HepG2 (cell line): ENCODE results near the gene ACVR2A. TPM values are rescaled to one million over a fixed set of nuclear protein-coding genes. Genes with fewer than 3 reads are reported as not detected.
A peak's percentile ranks its signal among the peaks of the same experiment; 100 is the strongest.

Experiments
- ATAD3A ChIP-seq: sonication (generic); formaldehyde crosslinking; IDR thresholded peaks from 2 replicates; pipeline ENCODE4 v1.4.0; 2020; ENCODE audit warnings: missing genetic modification reagents
- GATAD2A ChIP-seq: IDR thresholded peaks from 2 replicates; pipeline ENCODE4 v1.6.1; 2016
- GPN1 ChIP-seq: sonication (generic); formaldehyde crosslinking; IDR thresholded peaks from 2 replicates; pipeline ENCODE4 v1.5.1; 2020; ENCODE audit warnings: missing genetic modification reagents, borderline replicate concordance
- HHEX ChIP-seq: IDR thresholded peaks from 2 replicates; pipeline ENCODE4 v1.6.1; 2016; ENCODE audit warnings: control low read depth
- NFAT5 ChIP-seq: sonication (generic); formaldehyde crosslinking; IDR thresholded peaks from 2 replicates; pipeline ENCODE4 v1.4.0; 2020; ENCODE audit warnings: missing genetic modification reagents
- PHF5A ChIP-seq: IDR thresholded peaks from one replicate; pipeline ENCODE4 v1.6.1; 2018; ENCODE audit warnings: low read depth, missing genetic modification reagents; ENCODE audit not compliant: unreplicated experiment
- SNAPC4 ChIP-seq: sonication (generic); formaldehyde crosslinking; IDR thresholded peaks from 2 replicates; pipeline ENCODE4 v1.4.0; 2020; ENCODE audit warnings: mild to moderate bottlenecking, missing genetic modification reagents
- TGIF2 ChIP-seq: IDR thresholded peaks from 2 replicates; pipeline ENCODE4 v1.6.1; 2016; ENCODE audit warnings: control low read depth, missing compliant biosample characterization
- ZNF282 ChIP-seq: fragments of 450-650 bp; IDR thresholded peaks from 2 replicates; pipeline ENCODE4 v1.6.1; 2018; ENCODE audit not compliant: partially characterized antibody
- ZNF33B ChIP-seq: sonication (generic); formaldehyde crosslinking; IDR thresholded peaks from 2 replicates; pipeline ENCODE4 v1.5.1; 2020; ENCODE audit warnings: mild to moderate bottlenecking, missing genetic modification reagents
- ZNF367 ChIP-seq: sonication (generic); formaldehyde crosslinking; IDR thresholded peaks from 2 replicates; pipeline ENCODE4 v1.4.0; 2020; ENCODE audit warnings: missing genetic modification reagents, borderline replicate concordance
- ZNF546 ChIP-seq: sonication (generic); formaldehyde crosslinking; conservative IDR thresholded peaks from 2 replicates; pipeline ENCODE4 v1.8.1; 2023; ENCODE audit warnings: mild to moderate bottlenecking, missing genetic modification reagents
- ZNF614 ChIP-seq: IDR thresholded peaks from 2 replicates; pipeline ENCODE4 v1.6.1; 2018; ENCODE audit warnings: missing biosample characterization, missing genetic modification reagents, inconsistent platforms, borderline replicate concordance
- ZNF724P ChIP-seq: sonication (generic); formaldehyde crosslinking; IDR thresholded peaks from 2 replicates; pipeline ENCODE4 v1.8.0; 2022; ENCODE audit warnings: missing genetic modification reagents, borderline replicate concordance
- polyA plus RNA-seq, 8 experiments: library from polyadenylated mRNA; depleted of rRNA in 3 of 8; stranded (reverse) in 7 of 8; unstranded in 1 of 8; fragments of >200 nt; fragmentation: Illumina TruSeq in 4 of 8; extraction: Trizol in 4 of 8; gene quantifications; 2 replicates each; pipeline versions ENCODE4 v1.2.1 to v1.2.3, GENCODE V29; 2011 to 2016; ENCODE audit warnings: low read depth in 4 of 8, missing spikeins in 1 of 8, mixed read lengths in 1 of 8; ENCODE audit not compliant: insufficient read depth in 1 of 8
- total RNA-seq, 5 experiments: library from RNA; depleted of rRNA; stranded (reverse); fragments of >200 nt; fragmentation: Illumina TruSeq; extraction: Trizol; gene quantifications; 2 replicates each; pipeline ENCODE4 v1.2.3, GENCODE V29; 2016; ENCODE audit warnings: low read depth in 1 of 5
- TF ChIP-seq, protein P1 (sequence below): sonication (generic); formaldehyde crosslinking; IDR thresholded peaks from 2 replicates; pipeline ENCODE4 v1.9.0; 2021; ENCODE audit warnings: missing genetic modification reagents, mild to moderate bottlenecking, borderline replicate concordance
- TF ChIP-seq, protein P2 (sequence below): sonication (generic); formaldehyde crosslinking; IDR thresholded peaks from 2 replicates; pipeline ENCODE4 v1.5.0; 2020; ENCODE audit warnings: missing genetic modification reagents

The ACVR2A gene
- total and polyA plus RNA-seq, 2 of the 13 experiments (the other 11 are each of a cell fraction or from before 2014, with no cell fraction given): 8.3 to 18.0 TPM

DNA sequence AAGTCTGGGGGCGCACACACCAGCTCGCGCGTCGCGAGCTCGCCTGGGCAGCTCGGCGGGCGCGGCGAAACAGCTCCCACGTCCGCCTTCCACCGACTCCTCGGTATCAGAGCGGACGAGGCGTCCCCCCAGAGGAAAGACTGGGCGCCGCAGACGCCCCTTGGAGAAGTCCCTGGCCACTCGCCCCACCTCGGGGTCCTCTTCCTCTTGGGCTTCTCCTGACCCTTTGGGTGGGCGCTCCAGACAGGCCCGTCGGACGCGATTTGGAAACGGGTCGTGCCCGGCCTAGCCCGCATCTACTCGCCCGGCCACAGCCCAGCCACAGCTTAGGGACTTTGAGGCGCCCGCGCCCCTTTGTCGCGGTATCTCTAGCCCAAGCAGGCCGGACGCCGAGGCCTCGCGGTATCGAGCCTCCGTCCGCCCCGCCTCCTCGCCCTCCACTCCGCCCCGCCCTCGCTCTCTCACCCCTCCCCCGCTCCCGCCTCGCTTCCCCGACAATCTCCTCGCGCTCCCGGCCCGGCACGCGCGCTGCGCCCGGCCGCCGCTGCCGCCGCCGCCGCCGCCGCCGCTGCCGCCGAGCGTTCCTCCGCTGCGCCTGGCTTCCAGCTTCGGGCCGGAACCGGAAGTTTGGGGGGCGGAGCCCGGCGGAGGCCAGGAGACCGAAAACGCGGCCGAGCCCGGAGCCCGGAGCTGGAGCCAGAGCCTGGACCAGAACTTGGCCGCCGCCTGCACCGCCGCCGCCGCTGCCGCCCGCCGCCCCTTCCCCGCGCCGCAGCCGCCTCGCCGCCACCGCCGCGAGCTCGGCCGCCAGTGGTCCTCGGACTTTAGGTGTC is 749 bp upstream of the ACVR2A start (continued):
- TF ChIP-seq NFAT5 (CRISPR knock-in tag): peak; percentile 26; the same call in 1 of the 2 replicates
- TF ChIP-seq ZNF33B (CRISPR knock-in tag): peak; percentile 75; the same call in 1 of the 2 replicates
- peak; percentile 81; the same call in 1 of the 2 replicates for TF ChIP-seq SNAPC4 (CRISPR knock-in tag)
- TF ChIP-seq ZNF282: no peak
- TF ChIP-seq GPN1 (CRISPR knock-in tag): peak; percentile 63; the same call in 1 of the 2 replicates
- TF ChIP-seq ZNF724P (CRISPR knock-in tag): peak; percentile 47; the same call in 1 of the 2 replicates
- TF ChIP-seq ATAD3A (CRISPR knock-in tag): no peak
- TF ChIP-seq, protein P1, sequence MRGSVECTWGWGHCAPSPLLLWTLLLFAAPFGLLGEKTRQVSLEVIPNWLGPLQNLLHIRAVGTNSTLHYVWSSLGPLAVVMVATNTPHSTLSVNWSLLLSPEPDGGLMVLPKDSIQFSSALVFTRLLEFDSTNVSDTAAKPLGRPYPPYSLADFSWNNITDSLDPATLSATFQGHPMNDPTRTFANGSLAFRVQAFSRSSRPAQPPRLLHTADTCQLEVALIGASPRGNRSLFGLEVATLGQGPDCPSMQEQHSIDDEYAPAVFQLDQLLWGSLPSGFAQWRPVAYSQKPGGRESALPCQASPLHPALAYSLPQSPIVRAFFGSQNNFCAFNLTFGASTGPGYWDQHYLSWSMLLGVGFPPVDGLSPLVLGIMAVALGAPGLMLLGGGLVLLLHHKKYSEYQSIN (CRISPR knock-in tag): no peak
- peak; percentile 92; the same call in 1 of the 2 replicates for TF ChIP-seq ZNF546
- no peak for TF ChIP-seq HHEX
- TF ChIP-seq, protein P2, sequence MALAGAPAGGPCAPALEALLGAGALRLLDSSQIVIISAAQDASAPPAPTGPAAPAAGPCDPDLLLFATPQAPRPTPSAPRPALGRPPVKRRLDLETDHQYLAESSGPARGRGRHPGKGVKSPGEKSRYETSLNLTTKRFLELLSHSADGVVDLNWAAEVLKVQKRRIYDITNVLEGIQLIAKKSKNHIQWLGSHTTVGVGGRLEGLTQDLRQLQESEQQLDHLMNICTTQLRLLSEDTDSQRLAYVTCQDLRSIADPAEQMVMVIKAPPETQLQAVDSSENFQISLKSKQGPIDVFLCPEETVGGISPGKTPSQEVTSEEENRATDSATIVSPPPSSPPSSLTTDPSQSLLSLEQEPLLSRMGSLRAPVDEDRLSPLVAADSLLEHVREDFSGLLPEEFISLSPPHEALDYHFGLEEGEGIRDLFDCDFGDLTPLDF: peak; percentile 86
- peak; percentile 39 for TF ChIP-seq GATAD2A (CRISPR knock-in tag)
- no peak for TF ChIP-seq ZNF614 (CRISPR knock-in tag)
- TF ChIP-seq ZNF367 (CRISPR knock-in tag): peak; percentile 41; the same call in 1 of the 2 replicates
- TF ChIP-seq TGIF2 (CRISPR knock-in tag): peak; percentile 80
- no peak for TF ChIP-seq PHF5A (CRISPR knock-in tag)
